Fibroblast of lung (primary cell): Measurements from ENCODE around the gene CRIP1. TPM values are rescaled to one million over a fixed set of nuclear protein-coding genes. Genes with fewer than 3 reads are reported as not detected.

Experiments
- DNase-seq, 2 donors: peaks; one replicate each; pipeline versions ENCODE4 v3.0.0 to v3.0.0-alpha.2; 2010; ENCODE audit warnings: low read depth in 2 of 2
- H2AFZ ChIP-seq: 2 replicates; pipeline ENCODE4 v1.5.1; 2012; ENCODE audit warnings: low read length, control low read depth, inconsistent platforms
- H3K27ac ChIP-seq: 2 replicates; pipeline ENCODE4 v1.5.1; 2011; ENCODE audit warnings: low read length, control low read depth; ENCODE audit not compliant: insufficient read depth
- H3K27me3 ChIP-seq: 2 replicates; pipeline ENCODE4 v1.5.1; 2011; ENCODE audit warnings: mild to moderate bottlenecking, low read length; ENCODE audit not compliant: control insufficient read depth, insufficient read depth
- H3K36me3 ChIP-seq: 2 replicates; pipeline ENCODE4 v1.5.1; 2011; ENCODE audit warnings: low read length; ENCODE audit not compliant: control insufficient read depth, insufficient read depth
- H3K4me1 ChIP-seq: 2 replicates; pipeline ENCODE4 v1.5.1; 2011; ENCODE audit warnings: low read length; ENCODE audit not compliant: control insufficient read depth, insufficient read depth; ENCODE audit errors: extremely low read depth
- H3K4me2 ChIP-seq: 2 replicates; pipeline ENCODE4 v1.5.1; 2011; ENCODE audit warnings: low read length, control low read depth; ENCODE audit not compliant: insufficient read depth; ENCODE audit errors: extremely low read depth
- H3K4me3 ChIP-seq, 4 experiments: fragments of 200-600 bp in 1 of 4; sonication (generic) in 1 of 4; replicated peaks in 1 of 4; 2 replicates each; pipeline ENCODE4 v1.5.1; 2011 to 2016; ENCODE audit warnings: low read length in 4 of 4, low read depth in 3 of 4, mild to moderate bottlenecking in 3 of 4, control low read depth in 2 of 4, inconsistent platforms in 1 of 4, mixed read lengths in 1 of 4; ENCODE audit not compliant: insufficient read depth in 1 of 4; ENCODE audit errors: control extremely low read depth in 1 of 4
- H3K79me2 ChIP-seq: 2 replicates; pipeline ENCODE4 v1.5.1; 2012; ENCODE audit warnings: mild to moderate bottlenecking, low read length, inconsistent platforms; ENCODE audit not compliant: control insufficient read depth, insufficient read depth
- H3K9ac ChIP-seq: 2 replicates; pipeline ENCODE4 v1.5.1; 2011; ENCODE audit warnings: mild to moderate bottlenecking, low read length, control low read depth; ENCODE audit not compliant: insufficient read depth
- H3K9me3 ChIP-seq: 2 replicates; pipeline ENCODE4 v1.5.1; 2012; ENCODE audit warnings: low read depth, low read length; ENCODE audit not compliant: control insufficient read depth, insufficient read depth
- H4K20me1 ChIP-seq: 2 replicates; pipeline ENCODE4 v1.5.1; 2011; ENCODE audit warnings: low read length; ENCODE audit not compliant: control insufficient read depth, insufficient read depth; ENCODE audit errors: extremely low read depth
- CTCF ChIP-seq, 2 donors: IDR thresholded peaks in 1 of 2; conservative IDR thresholded peaks in 1 of 2; 1 replicate in 1 of 2; 2 replicates in 1 of 2; pipeline ENCODE4 v1.5.1; 2011 to 2012; ENCODE audit warnings: low read length in 2 of 2, control low read depth in 1 of 2, inconsistent platforms in 1 of 2, low read depth in 1 of 2, mild to moderate bottlenecking in 1 of 2
- EZH2 ChIP-seq: IDR thresholded peaks from 2 replicates; pipeline ENCODE4 v1.5.1; 2012; ENCODE audit warnings: low read length, control low read depth, mild to moderate bottlenecking; ENCODE audit errors: missing control alignments
- polyA plus RNA-seq, 2 donors: library from polyadenylated mRNA; depleted of rRNA in 1 of 2; stranded (reverse) in 1 of 2; unstranded in 1 of 2; fragments of >200 nt; gene quantifications; 2 replicates each; pipeline ENCODE4 v1.2.1, GENCODE V29; 2011 to 2012; ENCODE audit warnings: missing spikeins in 1 of 2
- total RNA-seq: library from RNA; depleted of rRNA; stranded (reverse); fragments of >200 nt; gene quantifications from 2 replicates; pipeline ENCODE4 v1.2.1, GENCODE V29; 2014

Gene CRIP1
- total and polyA plus RNA-seq, 2 donors (not counting 1 experiment from before 2014, with no cell fraction given), result 2.5 to 3.0 TPM

- TF ChIP-seq CTCF (conservative IDR thresholded peaks at IDR 0.05 in 1 of 2, IDR thresholded peaks at IDR 0.05 in 1 of 2; ENCODE audit: low read depth in 1 of 2, low read length in 2 of 2), result no peak
- no peak for TF ChIP-seq EZH2
- no peak overlapping the region for H3K27ac ChIP-seq
Observed at GRCh38 chr14:105492031-105492970, 5.6 kb downstream of the CRIP1 start.

GRCh38 chr14:105492971-105493871, 6.5 kb downstream of the CRIP1 start:
- Histone ChIP-seq H3K79me2 (peaks cover 3% of the 10 kb centered on the region), H3K4me1 (peaks cover 4% of the 10 kb centered on the region), H3K27me3 (no peaks in the 10 kb centered on the region), H4K20me1 (no peaks in the 10 kb centered on the region), H3K4me2 (no peak overlapping the region), H3K4me3 (no peak overlapping the region), H3K36me3 (no peaks in the 10 kb centered on the region), H3K9me3 (no peaks in the 10 kb centered on the region), H2AFZ (no peak overlapping the region), H3K27ac (no peak overlapping the region), H3K9ac (no peak overlapping the region)
- DNase-seq, result no peak
- no peak for TF ChIP-seq EZH2

More at GRCh38 chr14:105492031-105492970, 5.6 kb downstream of the CRIP1 start:
- H3K4me1 ChIP-seq, result peaks cover 4% of the 10 kb centered on the region
- H3K36me3 ChIP-seq, result no peaks in the 10 kb centered on the region
- H2AFZ ChIP-seq, result no peak overlapping the region
- DNase-seq, result no peak
- no peaks in the 10 kb centered on the region for H4K20me1 ChIP-seq
- H3K4me3 ChIP-seq, result peak overlapping the region in 2 of 4 experiments; percentile 3 to 59
- no peak overlapping the region for H3K9ac ChIP-seq
- peaks cover 5% of the 10 kb centered on the region for H3K27me3 ChIP-seq
- no peaks in the 10 kb centered on the region for H3K9me3 ChIP-seq
- H3K4me2 ChIP-seq, result peak overlapping the region; percentile 59
- H3K79me2 ChIP-seq, result peaks cover 3% of the 10 kb centered on the region

GRCh38 chr14:105493921-105494605, 7.4 kb downstream of the CRIP1 start:
- TF ChIP-seq CTCF (conservative IDR thresholded peaks at IDR 0.05 in 1 of 2, IDR thresholded peaks at IDR 0.05 in 1 of 2; ENCODE audit: low read depth in 1 of 2, low read length in 2 of 2) (no peak), EZH2 (no peak)
- Histone ChIP-seq H3K4me1 (peaks cover 4% of the 10 kb centered on the region), H3K4me3 (no peak overlapping the region), H3K9me3 (no peaks in the 10 kb centered on the region), H3K27me3 (no peaks in the 10 kb centered on the region), H3K27ac (no peak overlapping the region), H3K9ac (no peak overlapping the region), H3K36me3 (no peaks in the 10 kb centered on the region), H3K79me2 (peaks cover 3% of the 10 kb centered on the region), H3K4me2 (no peak overlapping the region), H2AFZ (no peak overlapping the region), H4K20me1 (no peaks in the 10 kb centered on the region)
- no peak for DNase-seq
